NCI-H2107 treated with DMSO at 0.1 percent for 48 hours (cell line): ENCODE results near the gene OR6P1.

Source experiments
- DNase-seq: peaks from one replicate; lab custom pipeline; 2025; ENCODE audit not compliant: unreplicated experiment; lab: John Stamatoyannopoulos, UW

The OR6P1 gene

GRCh38 chr1:158520021-158520420 is 50.4 kb downstream of the OR6P1 start:
- DNase-seq, result no peak

GRCh38 chr1:158516966-158517365 is 53.4 kb downstream of the OR6P1 start:
- no peak for DNase-seq
